Right kidney (tissue), 1 donor: Measurements from ENCODE around the gene IRGQ.

Source experiments
- DNase-seq: peaks from one replicate; pipeline ENCODE4 v3.0.0-alpha.2; 2016

The IRGQ gene

GRCh38 chr19:43544077-43544476 is 51.9 kb downstream of the IRGQ start:
- no peak for DNase-seq

GRCh38 chr19:43541920-43542650 is 53.8 kb downstream of the IRGQ start:
- DNase-seq = no peak

- no peak for DNase-seq
Measured at GRCh38 chr19:43540381-43540780, 55.6 kb downstream of the IRGQ start.

GRCh38 chr19:43538922-43539321 is 57.0 kb downstream of the IRGQ start:
- no peak for DNase-seq

GRCh38 chr19:43534816-43535761 is 60.8 kb downstream of the IRGQ start:
- DNase-seq = peak; percentile 63
